Measurements from ENCODE around the gene YIPF5. TPM values are rescaled to one million over a fixed set of nuclear protein-coding genes. Genes with fewer than 3 reads are reported as not detected.

YIPF5 gene
- total RNA-seq, 1 donor from 2014 or later: 18.2 TPM

DNA sequence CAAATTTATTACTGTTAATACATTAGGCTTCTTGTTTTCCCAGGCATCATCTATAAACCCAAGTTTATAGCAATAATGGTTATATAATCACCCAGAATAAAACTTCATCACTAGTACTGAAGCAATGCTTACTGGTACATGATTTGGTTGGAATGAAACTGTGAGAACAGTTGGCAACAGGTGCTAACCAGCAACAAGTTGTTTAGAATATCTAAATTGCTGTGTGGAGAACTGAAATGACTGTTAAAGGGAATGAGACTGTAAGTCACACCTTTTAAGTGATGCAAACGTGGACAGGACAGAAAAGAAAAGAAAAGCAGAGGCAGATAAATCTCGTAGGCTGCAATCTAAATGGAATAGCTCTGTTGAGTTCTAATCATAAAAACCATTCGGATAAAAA, 2.5 kb downstream of the YIPF5 start:
- H3K4me3 ChIP-seq: no peak overlapping the region
- H3K27me3 ChIP-seq: no peaks in the 10 kb centered on the region
- no peaks in the 10 kb centered on the region for H3K9me3 ChIP-seq
- TF ChIP-seq POLR2AphosphoS5 (IDR thresholded peaks at IDR 0.05; ENCODE audit: insufficient read depth in 1 of 2, low read depth in 1 of 2) (no peak), POLR2A (IDR thresholded peaks at IDR 0.05) (no peak)
- TF ChIP-seq, protein P1, sequence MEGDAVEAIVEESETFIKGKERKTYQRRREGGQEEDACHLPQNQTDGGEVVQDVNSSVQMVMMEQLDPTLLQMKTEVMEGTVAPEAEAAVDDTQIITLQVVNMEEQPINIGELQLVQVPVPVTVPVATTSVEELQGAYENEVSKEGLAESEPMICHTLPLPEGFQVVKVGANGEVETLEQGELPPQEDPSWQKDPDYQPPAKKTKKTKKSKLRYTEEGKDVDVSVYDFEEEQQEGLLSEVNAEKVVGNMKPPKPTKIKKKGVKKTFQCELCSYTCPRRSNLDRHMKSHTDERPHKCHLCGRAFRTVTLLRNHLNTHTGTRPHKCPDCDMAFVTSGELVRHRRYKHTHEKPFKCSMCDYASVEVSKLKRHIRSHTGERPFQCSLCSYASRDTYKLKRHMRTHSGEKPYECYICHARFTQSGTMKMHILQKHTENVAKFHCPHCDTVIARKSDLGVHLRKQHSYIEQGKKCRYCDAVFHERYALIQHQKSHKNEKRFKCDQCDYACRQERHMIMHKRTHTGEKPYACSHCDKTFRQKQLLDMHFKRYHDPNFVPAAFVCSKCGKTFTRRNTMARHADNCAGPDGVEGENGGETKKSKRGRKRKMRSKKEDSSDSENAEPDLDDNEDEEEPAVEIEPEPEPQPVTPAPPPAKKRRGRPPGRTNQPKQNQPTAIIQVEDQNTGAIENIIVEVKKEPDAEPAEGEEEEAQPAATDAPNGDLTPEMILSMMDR (IDR thresholded peaks at IDR 0.05): no peak
- H3K4me1 ChIP-seq: peaks cover 25% of the 10 kb centered on the region
- intact Hi-C loops (cut with DNase I): no loop called here
- no peak overlapping the region for H3K27ac ChIP-seq
- peaks cover 5 to 36% of the 10 kb centered on the region in 2 donors for H3K36me3 ChIP-seq
- DNase-seq (ENCODE audit: extremely low spot score in 2 of 2): no peak

GRCh38 chr5:144166696-144167095, 3.8 kb downstream of the YIPF5 start:
- no peak overlapping the region for H3K27ac ChIP-seq
- DNase-seq (ENCODE audit: extremely low spot score in 2 of 2): no peak
- no peaks in the 10 kb centered on the region for H3K27me3 ChIP-seq
- TF ChIP-seq, protein P1 (IDR thresholded peaks at IDR 0.05): no peak
- TF ChIP-seq POLR2A (IDR thresholded peaks at IDR 0.05): no peak
- no peak for TF ChIP-seq POLR2AphosphoS5 (IDR thresholded peaks at IDR 0.05; ENCODE audit: insufficient read depth in 1 of 2, low read depth in 1 of 2)
- intact Hi-C loops (cut with DNase I): no loop called here
- H3K36me3 ChIP-seq: peaks cover 5 to 49% of the 10 kb centered on the region in 2 donors
- no peak overlapping the region for H3K4me3 ChIP-seq
- no peaks in the 10 kb centered on the region for H3K9me3 ChIP-seq
- H3K4me1 ChIP-seq: peaks cover 25% of the 10 kb centered on the region

- intact Hi-C loops (cut with DNase I): no loop called here
- peaks cover under 1 to 59% of the 10 kb centered on the region in 2 donors for H3K36me3 ChIP-seq
- H3K4me3 ChIP-seq: no peak overlapping the region
- peaks cover 3% of the 10 kb centered on the region for H3K4me1 ChIP-seq
- TF ChIP-seq POLR2A (IDR thresholded peaks at IDR 0.05) (no peak), POLR2AphosphoS5 (IDR thresholded peaks at IDR 0.05; ENCODE audit: insufficient read depth in 1 of 2, low read depth in 1 of 2) (no peak)
- TF ChIP-seq, protein P1 (IDR thresholded peaks at IDR 0.05): no peak
- H3K27me3 ChIP-seq: no peaks in the 10 kb centered on the region
- no peak overlapping the region for H3K27ac ChIP-seq
- no peaks in the 10 kb centered on the region for H3K9me3 ChIP-seq
- DNase-seq (ENCODE audit: extremely low spot score in 2 of 2): no peak
These were observed 7.8 kb downstream of the YIPF5 start for GRCh38 chr5:144162686-144163085.

GRCh38 chr5:144156767-144157171, 13.7 kb downstream of the YIPF5 start:
- no peaks in the 10 kb centered on the region for H3K27me3 ChIP-seq
- no peak for TF ChIP-seq POLR2A (IDR thresholded peaks at IDR 0.05)
- TF ChIP-seq, protein P1 (IDR thresholded peaks at IDR 0.05): no peak
- TF ChIP-seq POLR2AphosphoS5 (IDR thresholded peaks at IDR 0.05; ENCODE audit: insufficient read depth in 1 of 2, low read depth in 1 of 2): no peak
- no peak overlapping the region for H3K27ac ChIP-seq
- intact Hi-C loops (cut with DNase I): no loop called here
- DNase-seq (ENCODE audit: extremely low spot score in 2 of 2): no peak
- no peak overlapping the region for H3K4me3 ChIP-seq
- no peaks in the 10 kb centered on the region for H3K4me1 ChIP-seq
- no peaks in the 10 kb centered on the region for H3K9me3 ChIP-seq
- H3K36me3 ChIP-seq: peaks cover 0 to 22% of the 10 kb centered on the region in 2 donors

GRCh38 chr5:144151026-144151425, 19.4 kb downstream of the YIPF5 start:
- no peak for DNase-seq (ENCODE audit: extremely low spot score in 2 of 2)
- Histone ChIP-seq H3K4me3 (no peak overlapping the region), H3K9me3 (no peaks in the 10 kb centered on the region), H3K27ac (no peak overlapping the region), H3K4me1 (no peaks in the 10 kb centered on the region), H3K36me3 (no peaks in the 10 kb centered on the region), H3K27me3 (no peaks in the 10 kb centered on the region)
- TF ChIP-seq, protein P1 (IDR thresholded peaks at IDR 0.05): no peak
- TF ChIP-seq POLR2A (IDR thresholded peaks at IDR 0.05) (no peak), POLR2AphosphoS5 (IDR thresholded peaks at IDR 0.05; ENCODE audit: insufficient read depth in 1 of 2, low read depth in 1 of 2) (no peak)
- intact Hi-C loops (cut with DNase I): no loop called here

Measured in vagina (tissue), 2 donors.